Liver (tissue), 9 donors: ENCODE results near the gene MYLIP. TPM values are rescaled to one million over a fixed set of nuclear protein-coding genes. Genes with fewer than 3 reads are reported as not detected.

Source experiments
- DNase-seq: peaks from one replicate; pipeline ENCODE4 v3.0.0-alpha.2; 2017; ENCODE audit warnings: low spot score
- H3K27ac ChIP-seq, 2 donors: one replicate each; pipeline ENCODE4 v1.7.0; 2013; ENCODE audit warnings: inconsistent platforms in 2 of 2, low read length in 2 of 2, control low read depth in 1 of 2, low read depth in 1 of 2, mild to moderate bottlenecking in 1 of 2
- H3K27me3 ChIP-seq, 4 donors: one replicate each; pipeline versions ENCODE4 v1.6.1 to v1.7.0; 2013; ENCODE audit warnings: low read length in 3 of 4, inconsistent platforms in 1 of 4, mild to moderate bottlenecking in 1 of 4, moderate library complexity in 1 of 4; ENCODE audit not compliant: control insufficient read depth in 4 of 4, insufficient read depth in 4 of 4
- H3K36me3 ChIP-seq, 4 donors: one replicate each; pipeline versions ENCODE4 v1.6.1 to v1.7.0; 2013; ENCODE audit warnings: low read length in 3 of 4, mild to moderate bottlenecking in 3 of 4, low read depth in 1 of 4, moderate library complexity in 1 of 4; ENCODE audit not compliant: control insufficient read depth in 4 of 4, insufficient read depth in 3 of 4
- H3K4me1 ChIP-seq, 4 donors: one replicate each; pipeline versions ENCODE4 v1.6.1 to v1.7.0; 2013; ENCODE audit warnings: low read length in 3 of 4, mild to moderate bottlenecking in 3 of 4, moderate library complexity in 1 of 4; ENCODE audit not compliant: control insufficient read depth in 4 of 4, insufficient read depth in 4 of 4
- H3K4me3 ChIP-seq, 3 donors: one replicate each; pipeline versions ENCODE4 v1.6.1 to v1.7.0; 2013; ENCODE audit warnings: low read length in 3 of 3, control low read depth in 1 of 3, low read depth in 1 of 3, mild to moderate bottlenecking in 1 of 3
- H3K9ac ChIP-seq, 2 donors: one replicate each; pipeline ENCODE4 v1.7.0; 2013; ENCODE audit warnings: low read length in 2 of 2, mild to moderate bottlenecking in 2 of 2, moderate library complexity in 2 of 2, control low read depth in 1 of 2, low read depth in 1 of 2
- H3K9me3 ChIP-seq, 4 donors: one replicate each; pipeline versions ENCODE4 v1.6.1 to v1.7.0; 2013; ENCODE audit warnings: low read length in 3 of 4; ENCODE audit not compliant: control insufficient read depth in 4 of 4
- EGR1 ChIP-seq, 2 donors: IDR thresholded peaks; 2 replicates each; pipeline ENCODE4 v1.6.1; 2016 to 2018; ENCODE audit warnings: antibody characterized with exemption in 2 of 2, low read depth in 2 of 2
- FOXA1 ChIP-seq: IDR thresholded peaks from 2 replicates; pipeline ENCODE4 v1.6.1; 2016; ENCODE audit warnings: antibody characterized with exemption
- FOXA2 ChIP-seq: IDR thresholded peaks from 2 replicates; pipeline ENCODE4 v1.6.1; 2016; ENCODE audit warnings: antibody characterized with exemption
- GABPA ChIP-seq, 2 donors: IDR thresholded peaks in 1 of 2; conservative IDR thresholded peaks in 1 of 2; 2 replicates each; pipeline ENCODE4 v1.6.1; 2016; ENCODE audit warnings: antibody characterized with exemption in 2 of 2, mild to moderate bottlenecking in 1 of 2, moderate library complexity in 1 of 2
- HNF4A ChIP-seq, 2 donors: conservative IDR thresholded peaks; 2 replicates each; pipeline ENCODE4 v1.6.1; 2016; ENCODE audit warnings: antibody characterized with exemption in 2 of 2, mild to moderate bottlenecking in 2 of 2
- HNF4G ChIP-seq: IDR thresholded peaks from 2 replicates; pipeline ENCODE4 v1.6.1; 2016; ENCODE audit warnings: antibody characterized with exemption
- JUND ChIP-seq, 2 donors: IDR thresholded peaks; 2 replicates each; pipeline ENCODE4 v1.6.1; 2016; ENCODE audit warnings: antibody characterized with exemption in 2 of 2
- NR2F2 ChIP-seq: IDR thresholded peaks from 2 replicates; pipeline ENCODE4 v1.6.1; 2016; ENCODE audit warnings: antibody characterized with exemption
- RXRA ChIP-seq, 2 donors: IDR thresholded peaks; 2 replicates each; pipeline ENCODE4 v1.6.1; 2017 to 2018; ENCODE audit warnings: antibody characterized with exemption in 2 of 2, mild to moderate bottlenecking in 1 of 2
- YY1 ChIP-seq: IDR thresholded peaks from 2 replicates; pipeline ENCODE4 v1.6.1; 2016; ENCODE audit warnings: antibody characterized with exemption, mild to moderate bottlenecking
- WGBS: extraction: QIAGEN DNeasy Blood & Tissue Kit; methylation state at CpG from one replicate; pipeline ENCODE4 v1.1.7; 2013; 5-methylcytosine and 5-hydroxymethylcytosine counted together
- polyA plus RNA-seq, 2 donors: library from polyadenylated mRNA; stranded (reverse) in 1 of 2; unstranded in 1 of 2; fragments of 200-250 nt in 1 of 2; fragments of >200 nt in 1 of 2; fragmentation: Nextera tagmentation in 1 of 2; extraction: Ambion mirVana in 1 of 2; gene quantifications; one replicate each; pipeline versions ENCODE4 v1.2.1 to v1.2.3, GENCODE V29; 2013 to 2015
- total RNA-seq, 2 donors: library from RNA; depleted of rRNA; stranded (reverse); fragments of >200 nt; gene quantifications; one replicate each; pipeline ENCODE4 v1.2.3, GENCODE V29; 2014
- TF ChIP-seq, protein P1 (sequence below): IDR thresholded peaks from 2 replicates; pipeline ENCODE4 v1.6.1; 2016; ENCODE audit warnings: antibody characterized with exemption
- TF ChIP-seq, protein P2 (sequence below): fragments of 150-350 bp; IDR thresholded peaks from 2 replicates; pipeline ENCODE4 v1.5.1; 2017; ENCODE audit warnings: improper control_type of control experiment, low read depth, low read length; ENCODE audit not compliant: missing input control
- TF ChIP-seq, protein P3 (sequence below): IDR thresholded peaks from 2 replicates; pipeline ENCODE4 v1.6.1; 2016; ENCODE audit warnings: antibody characterized with exemption
- TF ChIP-seq, protein P4 (sequence below): IDR thresholded peaks from 2 replicates; pipeline ENCODE4 v1.6.1; 2016; ENCODE audit warnings: antibody characterized with exemption, mild to moderate bottlenecking
- TF ChIP-seq, protein P5 (sequence below): IDR thresholded peaks from 2 replicates; pipeline ENCODE4 v1.6.1; 2016; ENCODE audit warnings: antibody characterized with exemption
- donor health status: healthy.
- donor health status: healthy.
- donor health status: healthy.
- donor health status: healthy.
- donor health status: healthy.

Gene MYLIP
- total and polyA plus RNA-seq, 4 donors, result 2.7 to 29.4 (median 4.4) TPM

DNA sequence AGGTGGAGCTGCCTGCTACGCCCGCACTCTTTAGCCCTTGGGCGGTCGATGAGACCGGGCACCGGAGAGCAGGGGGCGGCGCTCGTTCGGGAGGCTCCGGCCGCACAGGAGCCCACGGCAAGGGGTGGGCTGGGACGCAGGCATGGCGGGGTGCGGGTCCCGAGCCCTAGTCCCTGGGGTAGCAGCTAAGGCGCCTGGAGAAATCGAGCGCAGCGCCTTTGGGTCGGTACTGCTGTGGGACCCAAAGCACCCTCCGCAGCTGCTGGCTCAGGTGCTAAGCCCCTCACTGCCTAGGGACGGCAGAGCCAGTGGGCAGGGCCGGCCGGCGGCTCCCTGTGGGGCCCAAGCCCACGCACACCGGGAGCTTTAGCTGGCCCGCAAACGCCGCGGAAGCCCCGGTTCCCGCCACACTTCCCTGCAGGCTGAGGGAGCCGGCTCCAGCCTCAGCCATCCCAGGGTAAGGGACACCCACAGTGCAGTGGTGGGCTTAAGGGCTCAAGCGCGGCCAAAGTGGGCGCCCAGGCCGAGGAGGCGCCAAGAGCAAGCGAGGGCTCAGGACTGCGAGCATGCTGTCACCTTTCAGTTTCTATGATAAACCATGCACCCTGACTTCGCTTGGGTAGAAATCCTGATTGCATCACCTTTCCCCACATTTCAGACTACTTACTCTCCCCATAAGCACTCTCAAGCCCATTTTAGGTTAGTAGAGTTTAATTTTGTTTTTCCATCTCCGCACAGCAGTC, 52.0 kb downstream of the MYLIP start:
- Histone ChIP-seq H3K9ac (no peak overlapping the region), H3K4me1 (peaks cover 0 to 3% (median 0%) of the 10 kb centered on the region in 4 donors), H3K27ac (no peak overlapping the region), H3K9me3 (no peaks in the 10 kb centered on the region), H3K4me3 (no peak overlapping the region), H3K27me3 (no peaks in the 10 kb centered on the region), H3K36me3 (no peaks in the 10 kb centered on the region)
- DNase-seq, result no peak
- 83% methylated on average over 45 of the region's 45 CpGs for WGBS
- TF ChIP-seq YY1 (no peak), HNF4A (conservative IDR thresholded peaks at IDR 0.05) (no peak)

DNA sequence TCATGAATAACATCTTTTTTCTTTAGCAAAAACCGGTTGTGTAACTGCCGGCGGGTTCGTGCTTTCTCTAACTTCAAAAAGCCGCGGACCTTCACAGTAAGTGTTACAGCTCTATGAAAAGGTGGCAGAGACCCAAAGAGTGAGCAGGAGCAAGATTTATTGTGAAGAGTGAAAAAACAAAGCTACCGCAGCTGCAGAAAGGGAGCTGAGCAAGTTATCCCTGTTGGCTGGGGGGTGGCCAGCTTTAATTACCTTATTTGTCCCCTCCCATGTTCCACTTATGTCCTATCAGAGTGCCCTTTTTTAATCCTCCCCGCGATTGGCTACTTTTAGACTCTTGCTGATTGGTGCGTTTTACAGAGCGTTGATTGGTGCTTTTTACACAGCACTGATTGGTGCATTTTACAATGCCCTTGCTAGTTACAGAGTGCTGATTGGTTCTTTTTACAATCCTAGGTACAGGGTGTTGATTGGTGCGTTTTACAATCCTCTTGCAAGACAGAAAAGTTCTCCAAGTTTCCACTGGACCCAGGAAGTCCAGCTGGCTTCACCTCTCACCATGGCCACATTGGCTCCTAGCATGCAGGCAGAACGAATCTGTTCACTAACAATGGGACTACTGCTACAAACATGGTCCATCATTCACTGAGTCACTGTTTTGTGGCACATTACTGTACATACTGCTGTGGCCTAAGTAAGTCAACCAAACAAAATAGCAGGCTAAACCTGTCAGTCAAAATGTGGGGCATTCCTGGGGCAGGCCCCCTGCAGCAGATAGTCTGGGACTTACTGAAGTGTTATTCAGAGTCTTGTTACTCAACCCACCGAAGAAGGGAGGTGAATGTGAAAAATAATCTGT, 52.8 kb downstream of the MYLIP start:
- no peak overlapping the region for H3K9ac ChIP-seq
- H3K36me3 ChIP-seq, result no peaks in the 10 kb centered on the region
- no peaks in the 10 kb centered on the region for H3K9me3 ChIP-seq
- DNase-seq, result no peak
- no peak for TF ChIP-seq FOXA2
- TF ChIP-seq, protein P1, sequence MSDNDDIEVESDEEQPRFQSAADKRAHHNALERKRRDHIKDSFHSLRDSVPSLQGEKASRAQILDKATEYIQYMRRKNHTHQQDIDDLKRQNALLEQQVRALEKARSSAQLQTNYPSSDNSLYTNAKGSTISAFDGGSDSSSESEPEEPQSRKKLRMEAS, result no peak
- TF ChIP-seq RXRA (IDR thresholded peaks at IDR 0.05), result no peak
- no peak for TF ChIP-seq HNF4G
- TF ChIP-seq HNF4A (conservative IDR thresholded peaks at IDR 0.05), result no peak
- no peak for TF ChIP-seq EGR1 (IDR thresholded peaks at IDR 0.05; ENCODE audit: low read depth in 2 of 2)
- TF ChIP-seq YY1, result no peak
- TF ChIP-seq, protein P2, sequence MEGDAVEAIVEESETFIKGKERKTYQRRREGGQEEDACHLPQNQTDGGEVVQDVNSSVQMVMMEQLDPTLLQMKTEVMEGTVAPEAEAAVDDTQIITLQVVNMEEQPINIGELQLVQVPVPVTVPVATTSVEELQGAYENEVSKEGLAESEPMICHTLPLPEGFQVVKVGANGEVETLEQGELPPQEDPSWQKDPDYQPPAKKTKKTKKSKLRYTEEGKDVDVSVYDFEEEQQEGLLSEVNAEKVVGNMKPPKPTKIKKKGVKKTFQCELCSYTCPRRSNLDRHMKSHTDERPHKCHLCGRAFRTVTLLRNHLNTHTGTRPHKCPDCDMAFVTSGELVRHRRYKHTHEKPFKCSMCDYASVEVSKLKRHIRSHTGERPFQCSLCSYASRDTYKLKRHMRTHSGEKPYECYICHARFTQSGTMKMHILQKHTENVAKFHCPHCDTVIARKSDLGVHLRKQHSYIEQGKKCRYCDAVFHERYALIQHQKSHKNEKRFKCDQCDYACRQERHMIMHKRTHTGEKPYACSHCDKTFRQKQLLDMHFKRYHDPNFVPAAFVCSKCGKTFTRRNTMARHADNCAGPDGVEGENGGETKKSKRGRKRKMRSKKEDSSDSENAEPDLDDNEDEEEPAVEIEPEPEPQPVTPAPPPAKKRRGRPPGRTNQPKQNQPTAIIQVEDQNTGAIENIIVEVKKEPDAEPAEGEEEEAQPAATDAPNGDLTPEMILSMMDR, result no peak
- TF ChIP-seq NR2F2, result no peak
- no peak for TF ChIP-seq JUND (IDR thresholded peaks at IDR 0.05)
- TF ChIP-seq, protein P3, sequence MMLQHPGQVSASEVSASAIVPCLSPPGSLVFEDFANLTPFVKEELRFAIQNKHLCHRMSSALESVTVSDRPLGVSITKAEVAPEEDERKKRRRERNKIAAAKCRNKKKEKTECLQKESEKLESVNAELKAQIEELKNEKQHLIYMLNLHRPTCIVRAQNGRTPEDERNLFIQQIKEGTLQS, result no peak
- TF ChIP-seq GABPA (IDR thresholded peaks at IDR 0.05 in 1 of 2, conservative IDR thresholded peaks at IDR 0.05 in 1 of 2), result no peak
- no peak for TF ChIP-seq FOXA1
- TF ChIP-seq, protein P4, sequence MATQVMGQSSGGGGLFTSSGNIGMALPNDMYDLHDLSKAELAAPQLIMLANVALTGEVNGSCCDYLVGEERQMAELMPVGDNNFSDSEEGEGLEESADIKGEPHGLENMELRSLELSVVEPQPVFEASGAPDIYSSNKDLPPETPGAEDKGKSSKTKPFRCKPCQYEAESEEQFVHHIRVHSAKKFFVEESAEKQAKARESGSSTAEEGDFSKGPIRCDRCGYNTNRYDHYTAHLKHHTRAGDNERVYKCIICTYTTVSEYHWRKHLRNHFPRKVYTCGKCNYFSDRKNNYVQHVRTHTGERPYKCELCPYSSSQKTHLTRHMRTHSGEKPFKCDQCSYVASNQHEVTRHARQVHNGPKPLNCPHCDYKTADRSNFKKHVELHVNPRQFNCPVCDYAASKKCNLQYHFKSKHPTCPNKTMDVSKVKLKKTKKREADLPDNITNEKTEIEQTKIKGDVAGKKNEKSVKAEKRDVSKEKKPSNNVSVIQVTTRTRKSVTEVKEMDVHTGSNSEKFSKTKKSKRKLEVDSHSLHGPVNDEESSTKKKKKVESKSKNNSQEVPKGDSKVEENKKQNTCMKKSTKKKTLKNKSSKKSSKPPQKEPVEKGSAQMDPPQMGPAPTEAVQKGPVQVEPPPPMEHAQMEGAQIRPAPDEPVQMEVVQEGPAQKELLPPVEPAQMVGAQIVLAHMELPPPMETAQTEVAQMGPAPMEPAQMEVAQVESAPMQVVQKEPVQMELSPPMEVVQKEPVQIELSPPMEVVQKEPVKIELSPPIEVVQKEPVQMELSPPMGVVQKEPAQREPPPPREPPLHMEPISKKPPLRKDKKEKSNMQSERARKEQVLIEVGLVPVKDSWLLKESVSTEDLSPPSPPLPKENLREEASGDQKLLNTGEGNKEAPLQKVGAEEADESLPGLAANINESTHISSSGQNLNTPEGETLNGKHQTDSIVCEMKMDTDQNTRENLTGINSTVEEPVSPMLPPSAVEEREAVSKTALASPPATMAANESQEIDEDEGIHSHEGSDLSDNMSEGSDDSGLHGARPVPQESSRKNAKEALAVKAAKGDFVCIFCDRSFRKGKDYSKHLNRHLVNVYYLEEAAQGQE, result no peak
- TF ChIP-seq, protein P5, sequence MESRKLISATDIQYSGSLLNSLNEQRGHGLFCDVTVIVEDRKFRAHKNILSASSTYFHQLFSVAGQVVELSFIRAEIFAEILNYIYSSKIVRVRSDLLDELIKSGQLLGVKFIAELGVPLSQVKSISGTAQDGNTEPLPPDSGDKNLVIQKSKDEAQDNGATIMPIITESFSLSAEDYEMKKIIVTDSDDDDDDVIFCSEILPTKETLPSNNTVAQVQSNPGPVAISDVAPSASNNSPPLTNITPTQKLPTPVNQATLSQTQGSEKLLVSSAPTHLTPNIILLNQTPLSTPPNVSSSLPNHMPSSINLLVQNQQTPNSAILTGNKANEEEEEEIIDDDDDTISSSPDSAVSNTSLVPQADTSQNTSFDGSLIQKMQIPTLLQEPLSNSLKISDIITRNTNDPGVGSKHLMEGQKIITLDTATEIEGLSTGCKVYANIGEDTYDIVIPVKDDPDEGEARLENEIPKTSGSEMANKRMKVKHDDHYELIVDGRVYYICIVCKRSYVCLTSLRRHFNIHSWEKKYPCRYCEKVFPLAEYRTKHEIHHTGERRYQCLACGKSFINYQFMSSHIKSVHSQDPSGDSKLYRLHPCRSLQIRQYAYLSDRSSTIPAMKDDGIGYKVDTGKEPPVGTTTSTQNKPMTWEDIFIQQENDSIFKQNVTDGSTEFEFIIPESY, result no peak
- H3K4me1 ChIP-seq, result peaks cover 0 to 3% (median 0%) of the 10 kb centered on the region in 4 donors
- WGBS, result 95% methylated on average over 14 of the region's 14 CpGs
- H3K27me3 ChIP-seq, result no peaks in the 10 kb centered on the region
- H3K4me3 ChIP-seq, result no peak overlapping the region
- no peak overlapping the region for H3K27ac ChIP-seq
